ENCODE results near the gene ATP5F1D. TPM values are rescaled to one million over a fixed set of nuclear protein-coding genes. Genes with fewer than 3 reads are reported as not detected.
A peak's percentile ranks its signal among the peaks of the same experiment; 100 is the strongest.

Gene ATP5F1D
- total and polyA plus RNA-seq, 2 of the 13 experiments (the other 11 are each of a cell fraction or from before 2014, with no cell fraction given): 39.4 to 78.7 TPM

DNA sequence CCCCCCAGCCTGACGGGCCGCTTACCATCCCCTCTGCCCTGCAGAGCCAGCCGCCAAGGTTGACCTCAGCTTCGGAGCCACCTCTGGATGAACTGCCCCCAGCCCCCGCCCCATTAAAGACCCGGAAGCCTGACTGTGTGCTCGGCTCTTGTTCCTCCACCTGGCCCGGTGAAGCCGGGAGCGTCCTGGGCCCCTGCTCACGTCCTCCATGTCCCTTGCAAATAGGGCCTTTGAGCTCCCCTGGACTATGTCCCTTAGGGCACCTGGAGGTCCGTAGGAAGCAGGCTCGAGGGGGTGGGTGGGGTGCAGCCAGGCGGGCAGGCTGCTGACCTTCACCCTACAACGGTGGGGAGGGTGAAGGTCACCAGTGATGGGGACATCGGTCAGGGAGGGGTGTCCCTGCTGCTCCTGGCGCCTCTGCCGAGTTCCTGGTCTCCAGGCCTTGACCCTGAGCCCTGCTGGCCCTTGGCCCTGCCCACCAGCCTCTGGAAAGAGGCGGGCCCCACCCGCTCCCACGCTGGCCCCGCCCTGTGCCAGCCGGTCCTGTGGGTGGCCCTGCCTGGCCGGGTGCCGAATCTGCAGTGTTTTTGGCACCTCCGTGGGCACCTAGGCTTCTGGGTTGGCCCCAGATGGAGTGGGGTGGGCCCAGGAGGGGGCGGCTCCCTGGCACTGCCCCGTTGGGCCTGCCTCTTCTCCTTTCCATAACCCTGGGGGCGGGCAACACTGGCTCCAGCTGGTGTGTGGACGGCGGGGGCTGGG lies 3.3 kb downstream of the ATP5F1D start:
- H3K79me2 ChIP-seq (ENCODE audit: insufficient read depth, low read length): peaks cover 24% of the 10 kb centered on the region
- ChIA-PET CTCF (ENCODE audit: low intra/inter-chr PET ratio, low total read pairs) (interaction anchor here (1.4 to 3.3 kb wide), 2 partner anchors 22 to 34 kb away, joined by 6 to 60 read pairs; no protein-coding TSS in a partner anchor), POLR2A (interaction anchor here (0.7 to 10.1 kb wide), 16 partner anchors 8 to 147 kb away, joined by 3 to 469 read pairs (median 5); partner anchors contain the start of genes CIRBP, FAM174C and GPX4)
- H3K9me3 ChIP-seq (ENCODE audit: low read length): no peaks in the 10 kb centered on the region
- no peaks in the 10 kb centered on the region for H3K36me3 ChIP-seq (replicated peaks in 1 of 2; ENCODE audit: control insufficient read depth in 1 of 2, insufficient read depth in 2 of 2, low read length in 2 of 2)
- peak; percentile 49 for ATAC-seq
- no peaks in the 10 kb centered on the region for H3K27me3 ChIP-seq (ENCODE audit: control insufficient read depth in 1 of 2, insufficient read depth in 2 of 2, low read length in 2 of 2)
- peaks cover 65% of the 10 kb centered on the region for H3K4me1 ChIP-seq (ENCODE audit: insufficient read depth, low read length)
- peak overlapping the region; percentile 81 for H3K4me2 ChIP-seq (ENCODE audit: low read depth, low read length)
- peaks cover 2% of the 10 kb centered on the region; the same call in 1 of the 2 replicates for H4K20me1 ChIP-seq (ENCODE audit: insufficient read depth, low read length)
- no peak overlapping the region for H2AFZ ChIP-seq (ENCODE audit: low read length)
- intact Hi-C loops (cut with micrococcal nuclease; ENCODE audit: unreplicated experiment) (loop anchor here (1.0 kb wide), 1 partner anchor 24 kb away; the partner anchor contains the start of gene CIRBP), in situ Hi-C loops (cut with HindIII; ENCODE audit: extremely low pct_ligation_motif_present, low pct_unique_long_range_greater_than_20kb) (loop anchor here (5.0 kb wide), 1 partner anchor 32 kb away; the partner anchor contains the start of gene FAM174C)
- H3K27ac ChIP-seq (ENCODE audit: extremely low read length, insufficient read depth, low read length): peak overlapping the region; percentile 96
- peak overlapping the region; percentile 41 to 80 (median 52); a peak in 5 of 6 replicates for H3K4me3 ChIP-seq (replicated peaks in 1 of 3; ENCODE audit: insufficient read depth in 1 of 3, low read depth in 2 of 3, low read length in 3 of 3)
- peak overlapping the region; percentile 73 for H3K9ac ChIP-seq (ENCODE audit: insufficient read depth, low read depth, low read length)
- DNase-seq (ENCODE audit: low spot score): peak; percentile 86
- peak; percentile 84 for FAIRE-seq
- BruUV-seq (replicated peaks): no TSS peak
- 3% methylated on average over 6 of the region's 31 CpGs for WGBS (ENCODE audit: low lambda C conversion rate)
- TF ChIP-seq PTBP1 (IDR thresholded peaks at IDR 0.05; ENCODE audit: low read depth, low read length, poor library complexity, severe bottlenecking) (no peak), ZNF124 (CRISPR knock-in tag; IDR thresholded peaks at IDR 0.05) (peak; percentile 35; the same call in 1 of the 2 replicates), TBX3 (IDR thresholded peaks at IDR 0.05; ENCODE audit: borderline replicate concordance) (peak; percentile 54; the same call in 1 of the 2 replicates), ZKSCAN5 (CRISPR knock-in tag; IDR thresholded peaks at IDR 0.05) (no peak; the same call in 1 of the 2 replicates), ZNF441 (CRISPR knock-in tag; IDR thresholded peaks at IDR 0.05; ENCODE audit: borderline replicate concordance) (peak; percentile 84; the same call in 1 of the 2 replicates), SP5 (CRISPR knock-in tag; IDR thresholded peaks at IDR 0.05; ENCODE audit: borderline replicate concordance, low read depth) (peak; percentile 96), ZNF367 (CRISPR knock-in tag; IDR thresholded peaks at IDR 0.05; ENCODE audit: borderline replicate concordance) (0 out of 2 replicates have a peak, but pooled peaks have one; percentile 20), ZNF724P (CRISPR knock-in tag; IDR thresholded peaks at IDR 0.05; ENCODE audit: borderline replicate concordance) (peak; percentile 65; the same call in 1 of the 2 replicates), ZNF746 (CRISPR knock-in tag; IDR thresholded peaks at IDR 0.05) (peak; percentile 99), ZNF264 (CRISPR knock-in tag; IDR thresholded peaks at IDR 0.05) (peak; percentile 41; the same call in 1 of the 2 replicates), HHEX (CRISPR knock-in tag; IDR thresholded peaks at IDR 0.05) (0 out of 2 replicates have a peak, but pooled peaks have one; percentile 27), ZNF839 (CRISPR knock-in tag; IDR thresholded peaks at IDR 0.05; ENCODE audit: borderline replicate concordance) (0 out of 2 replicates have a peak, but pooled peaks have one; percentile 20), ISL2 (CRISPR knock-in tag; IDR thresholded peaks at IDR 0.05) (peak; percentile 55; the same call in 1 of the 2 replicates), ZNF282 (IDR thresholded peaks at IDR 0.05; ENCODE audit: partially characterized antibody) (no peak), NCOR1 (IDR thresholded peaks at IDR 0.05; ENCODE audit: borderline replicate concordance, low read length) (peak; percentile 92), SCMH1 (CRISPR knock-in tag; IDR thresholded peaks at IDR 0.05; ENCODE audit: borderline replicate concordance) (no peak), BRCA1 (CRISPR knock-in tag; IDR thresholded peaks at IDR 0.05) (no peak), SRY (CRISPR knock-in tag; IDR thresholded peaks at IDR 0.05) (peak; percentile 24; the same call in 1 of the 2 replicates), MTA1 (CRISPR knock-in tag; IDR thresholded peaks at IDR 0.05; ENCODE audit: borderline replicate concordance) (peak; percentile 83), SALL1 (CRISPR knock-in tag; IDR thresholded peaks at IDR 0.05) (peak; percentile 68), ZNF232 (CRISPR knock-in tag; IDR thresholded peaks at IDR 0.05; ENCODE audit: borderline replicate concordance) (peak; percentile 47; the same call in 1 of the 2 replicates)
- TF ChIP-seq, protein P1, sequence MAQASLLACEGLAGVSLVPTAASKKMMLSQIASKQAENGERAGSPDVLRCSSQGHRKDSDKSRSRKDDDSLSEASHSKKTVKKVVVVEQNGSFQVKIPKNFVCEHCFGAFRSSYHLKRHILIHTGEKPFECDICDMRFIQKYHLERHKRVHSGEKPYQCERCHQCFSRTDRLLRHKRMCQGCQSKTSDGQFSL (CRISPR knock-in tag; IDR thresholded peaks at IDR 0.05): peak; percentile 65; the same call in 1 of the 2 replicates
- TF ChIP-seq, protein P2, sequence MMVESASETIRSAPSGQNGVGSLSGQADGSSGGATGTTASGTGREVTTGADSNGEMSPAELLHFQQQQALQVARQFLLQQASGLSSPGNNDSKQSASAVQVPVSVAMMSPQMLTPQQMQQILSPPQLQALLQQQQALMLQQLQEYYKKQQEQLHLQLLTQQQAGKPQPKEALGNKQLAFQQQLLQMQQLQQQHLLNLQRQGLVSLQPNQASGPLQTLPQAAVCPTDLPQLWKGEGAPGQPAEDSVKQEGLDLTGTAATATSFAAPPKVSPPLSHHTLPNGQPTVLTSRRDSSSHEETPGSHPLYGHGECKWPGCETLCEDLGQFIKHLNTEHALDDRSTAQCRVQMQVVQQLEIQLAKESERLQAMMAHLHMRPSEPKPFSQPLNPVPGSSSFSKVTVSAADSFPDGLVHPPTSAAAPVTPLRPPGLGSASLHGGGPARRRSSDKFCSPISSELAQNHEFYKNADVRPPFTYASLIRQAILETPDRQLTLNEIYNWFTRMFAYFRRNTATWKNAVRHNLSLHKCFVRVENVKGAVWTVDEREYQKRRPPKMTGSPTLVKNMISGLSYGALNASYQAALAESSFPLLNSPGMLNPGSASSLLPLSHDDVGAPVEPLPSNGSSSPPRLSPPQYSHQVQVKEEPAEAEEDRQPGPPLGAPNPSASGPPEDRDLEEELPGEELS (CRISPR knock-in tag; IDR thresholded peaks at IDR 0.05): peak; percentile 82

Measured in HepG2 (cell line).